GM18520 (cell line): Measurements from ENCODE around the gene PSMD13.
A peak's percentile ranks its signal among the peaks of the same experiment; 100 is the strongest.
"Not testable (repeated sequence)": the region's sequence is repeated elsewhere in the genome, so short reads cannot be mapped to it uniquely, and the experiment has no call there.

Experiments
- ATAC-seq: cut with Tn5 transposase; IDR thresholded peaks from one replicate; pipeline ENCODE4 v1.9.1; 2021; ENCODE audit not compliant: unreplicated experiment

Gene PSMD13

DNA sequence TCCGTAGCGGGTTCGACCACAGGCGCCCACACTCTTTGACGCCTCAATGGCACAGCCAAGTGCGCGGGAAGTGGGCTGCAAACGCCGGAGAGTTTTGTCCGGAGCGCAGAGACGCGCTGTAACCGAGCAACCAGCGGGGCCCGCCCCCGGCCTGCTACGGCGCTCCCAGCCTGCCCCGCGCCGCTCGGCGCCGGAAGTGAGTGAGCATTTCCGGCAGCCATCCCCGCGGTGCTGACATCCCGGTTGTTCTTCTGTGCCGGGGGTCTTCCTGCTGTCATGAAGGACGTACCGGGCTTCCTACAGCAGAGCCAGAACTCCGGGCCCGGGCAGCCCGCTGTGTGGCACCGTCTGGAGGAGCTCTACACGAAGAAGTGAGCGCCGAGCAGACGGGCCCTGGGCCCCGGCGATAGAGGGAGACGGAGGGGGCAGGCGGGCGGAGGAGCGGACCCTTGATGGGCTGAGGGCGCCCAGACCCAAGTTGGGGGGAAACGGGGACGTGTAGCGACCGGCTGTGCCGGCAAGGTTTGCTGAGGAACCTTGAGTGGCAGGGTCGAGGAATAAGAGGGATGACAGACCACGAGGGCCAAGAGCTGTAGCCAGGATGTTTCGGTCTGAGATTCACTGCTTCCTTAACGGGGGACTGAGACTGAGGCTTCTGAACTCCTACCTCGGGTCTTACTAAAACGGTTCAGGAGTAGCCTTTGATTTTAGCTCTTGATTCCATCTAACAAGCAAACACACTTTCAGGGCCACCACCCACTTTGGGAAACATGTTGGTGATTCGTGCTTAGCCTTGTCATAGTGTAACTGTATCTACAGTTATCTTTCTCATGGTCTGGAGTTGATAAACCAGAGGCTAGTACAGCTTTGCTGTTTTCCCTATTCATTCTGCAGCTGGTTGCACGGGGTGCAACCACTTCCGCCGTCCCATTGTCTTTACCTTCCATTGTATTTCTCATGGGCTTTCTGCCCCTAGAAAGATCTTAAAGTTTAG is at the start of gene PSMD13:
PSMD13 (plus strand) TSS at position 203 of the 994 bp plus-strand sequence; CDS start at position 277, 74 bp downstream.
- ATAC-seq = peak; percentile 66

DNA sequence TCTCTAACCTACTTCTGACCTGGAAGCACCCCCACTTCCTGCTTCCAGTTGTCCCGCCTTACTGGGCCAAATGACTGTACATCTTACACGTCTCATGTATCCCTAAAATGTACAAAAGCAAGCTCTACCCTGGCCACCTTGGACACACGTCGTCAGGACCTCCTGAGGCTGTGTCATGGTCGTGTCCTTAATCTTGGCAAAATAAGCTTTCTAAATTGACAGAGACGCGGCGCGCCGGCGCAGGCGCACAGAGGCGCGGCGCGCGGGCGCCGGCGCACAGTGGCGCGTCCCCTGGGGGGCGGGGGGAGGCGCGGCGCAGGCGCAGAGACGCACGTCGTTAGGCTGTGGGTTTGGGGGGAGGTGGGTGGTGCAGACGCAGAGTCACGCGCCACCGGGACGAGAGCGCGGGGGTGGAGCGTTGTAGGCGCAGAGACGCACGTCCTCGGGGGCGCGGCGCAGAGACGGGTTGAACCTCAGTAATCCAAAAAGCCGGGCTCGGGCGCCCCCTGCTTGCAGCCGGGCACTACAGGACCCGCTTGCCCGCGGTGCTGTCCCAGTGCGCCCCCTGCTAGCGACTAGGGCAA is 47.5 kb upstream of the PSMD13 start:
- ATAC-seq = peak; percentile 8

GRCh38 chr11:189843-190311 is 46.9 kb upstream of the PSMD13 start:
- ATAC-seq = peak; percentile 62

- ATAC-seq = not testable (repeated sequence)
Observed at GRCh38 chr11:190546-190945, 46.2 kb upstream of the PSMD13 start.

GRCh38 chr11:191490-192478 is 45.0 kb upstream of the PSMD13 start:
- not testable (repeated sequence) for ATAC-seq

- ATAC-seq = not testable (repeated sequence)
Observed at GRCh38 chr11:192674-193128, 44.1 kb upstream of the PSMD13 start, which contains the start of gene SCGB1C1. Gene SCGB1C1 (plus strand): TSS chr11:193078. CDS start chr11:193100, 22 bp downstream.

DNA sequence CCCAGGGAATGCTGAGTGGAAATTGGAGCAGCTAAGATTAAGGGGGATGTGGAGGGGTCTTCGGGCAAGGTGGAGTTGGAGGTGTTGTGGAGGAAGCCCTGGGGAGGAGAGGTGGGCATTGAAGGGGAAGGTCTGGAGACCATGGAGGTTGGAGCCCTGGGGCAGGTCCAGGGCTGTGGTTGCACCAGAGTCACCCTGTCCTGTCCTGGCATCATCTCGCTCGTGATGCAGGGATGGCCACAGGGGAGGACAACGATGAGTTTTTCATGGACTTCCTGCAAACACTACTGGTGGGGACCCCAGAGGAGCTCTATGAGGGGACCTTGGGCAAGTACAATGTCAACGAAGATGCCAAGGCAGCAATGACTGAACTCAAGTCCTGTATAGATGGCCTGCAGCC is 43.3 kb upstream of the PSMD13 start:
- ATAC-seq = not testable (repeated sequence)

DNA sequence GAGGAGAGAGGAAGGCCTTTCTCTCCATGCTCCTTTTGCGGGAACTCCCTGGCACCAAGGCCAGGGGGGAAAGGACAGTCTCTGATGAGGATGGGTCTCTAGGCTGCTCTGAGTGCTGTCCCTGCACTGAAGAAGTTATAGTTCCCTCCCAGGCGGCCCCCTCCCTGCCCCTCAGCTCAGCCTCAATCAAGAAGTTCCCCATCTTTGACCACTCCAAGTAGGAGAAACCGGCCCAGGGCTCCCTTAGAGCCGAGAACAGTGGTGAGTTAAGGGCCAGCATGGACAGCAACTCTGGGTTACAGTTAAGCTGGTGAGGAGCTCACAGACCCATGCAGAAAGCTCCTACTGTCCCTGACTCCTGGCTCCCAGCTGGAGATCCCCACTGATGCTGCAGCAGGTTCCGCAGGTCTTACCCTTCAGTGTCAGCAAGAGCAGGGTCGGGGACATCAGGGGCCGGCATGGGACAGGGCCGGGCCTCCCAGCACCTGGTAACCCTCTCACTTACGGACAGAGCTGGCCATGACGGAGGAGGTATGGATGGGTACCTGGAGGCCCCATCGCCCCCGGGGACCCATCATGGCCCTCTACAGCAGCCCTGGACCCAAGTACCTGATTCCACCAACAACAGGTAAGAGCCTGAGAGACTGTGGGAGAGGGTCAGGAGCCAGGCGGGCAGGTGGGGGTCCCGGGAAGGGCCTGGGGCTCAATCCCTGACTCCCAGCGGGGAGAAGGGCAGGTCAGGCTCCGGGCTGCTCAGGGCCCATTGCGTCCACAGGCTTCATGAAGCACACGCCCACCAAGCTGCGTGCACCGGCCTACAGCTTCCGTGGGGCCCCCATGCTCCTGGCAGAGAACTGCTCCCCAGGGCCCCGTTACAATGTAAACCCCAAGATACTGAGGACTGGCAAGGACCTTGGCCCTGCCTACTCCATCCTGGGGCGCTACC is 39.7 kb upstream of the PSMD13 start:
- ATAC-seq = no peak

- ATAC-seq = no peak
Observed at GRCh38 chr11:197741-198235, 39.0 kb upstream of the PSMD13 start.

- ATAC-seq = no peak
Observed at GRCh38 chr11:198236-198806, 38.5 kb upstream of the PSMD13 start.

DNA sequence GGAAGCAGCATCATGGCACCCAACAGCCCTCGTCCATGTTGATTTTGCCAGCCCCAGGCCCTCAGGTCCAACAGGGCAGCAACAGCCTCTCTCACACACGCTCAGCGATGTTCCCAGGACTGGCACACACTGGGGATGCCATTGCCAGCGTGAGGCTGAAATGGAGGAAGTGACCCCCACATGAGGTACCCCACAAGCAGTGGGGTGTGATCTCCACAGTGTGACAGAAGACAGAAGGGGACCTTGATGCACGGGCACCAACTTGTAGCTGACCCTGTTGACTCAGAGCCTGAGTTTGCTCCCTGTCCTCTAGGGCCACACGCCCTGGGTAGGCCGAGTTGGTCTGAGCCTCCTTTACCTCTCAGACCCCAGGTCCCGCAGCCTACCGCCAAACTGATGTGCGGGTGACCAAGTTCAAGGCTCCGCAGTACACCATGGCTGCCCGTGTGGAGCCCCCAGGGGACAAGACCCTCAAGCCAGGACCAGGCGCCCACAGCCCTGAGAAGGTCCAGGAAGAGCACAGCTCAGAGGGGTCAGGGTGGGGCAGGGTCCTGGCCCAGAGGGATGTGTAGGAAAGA is 37.7 kb upstream of the PSMD13 start:
- no peak for ATAC-seq

GRCh38 chr11:199782-200181 is 37.0 kb upstream of the PSMD13 start:
- no peak for ATAC-seq

DNA sequence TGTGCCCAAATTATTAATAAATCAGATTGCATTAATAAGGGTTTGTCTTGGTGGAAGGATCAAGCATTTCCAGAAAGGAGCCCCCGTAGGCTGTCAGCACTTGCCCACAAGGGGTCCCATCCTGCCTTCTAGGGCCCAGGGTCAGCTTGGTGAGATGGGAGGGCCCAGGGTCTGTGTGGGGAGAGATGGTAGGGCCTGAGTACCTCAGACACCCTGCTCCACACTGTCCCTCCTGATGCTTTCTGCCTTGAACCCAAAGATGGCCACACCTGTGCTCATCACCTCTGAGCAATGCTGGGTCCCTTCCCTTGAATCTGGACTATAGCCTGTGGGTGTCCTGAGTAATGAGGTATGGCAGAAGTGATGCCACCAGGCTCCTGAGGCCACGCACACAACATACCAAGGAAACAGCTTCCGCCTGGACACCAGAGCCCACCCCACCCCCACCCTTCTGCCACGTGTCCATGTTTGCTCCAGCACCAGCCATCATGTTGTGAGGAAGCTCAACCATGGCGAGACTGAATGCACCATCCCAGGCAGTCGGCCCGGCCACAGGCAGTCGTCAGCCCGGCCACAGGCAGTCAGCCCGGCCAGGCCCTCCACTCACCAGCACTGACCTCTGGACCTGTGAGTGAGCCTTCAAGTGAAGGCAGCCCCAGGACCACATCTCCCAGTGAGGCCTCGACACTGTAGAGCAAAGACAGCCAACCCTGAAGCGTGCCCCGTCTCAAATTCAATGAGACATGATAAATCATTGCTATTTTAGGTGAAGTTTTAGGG is 36.4 kb upstream of the PSMD13 start:
- no peak for ATAC-seq

GRCh38 chr11:201966-202365 is 34.8 kb upstream of the PSMD13 start:
- no peak for ATAC-seq

DNA sequence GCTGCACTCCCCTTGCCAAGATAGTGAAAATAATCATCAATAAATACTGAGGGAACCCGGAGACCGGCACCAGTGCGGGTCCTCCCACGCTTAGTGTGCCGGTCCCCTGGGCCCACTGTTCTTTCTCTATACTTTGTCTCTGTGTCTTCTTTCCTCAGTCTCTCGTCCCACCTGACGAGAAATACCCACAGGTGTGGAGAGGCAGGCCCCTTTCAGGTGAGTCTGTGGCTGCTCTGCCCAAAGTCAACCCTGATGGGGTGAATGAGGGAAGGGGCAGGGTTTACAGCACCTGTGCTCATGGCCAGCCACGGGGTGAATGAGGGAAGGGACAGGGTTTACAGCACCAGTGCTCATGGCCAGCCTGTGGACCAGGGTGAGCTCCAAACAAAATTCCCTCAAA is 34.3 kb upstream of the PSMD13 start:
- no peak for ATAC-seq

GRCh38 chr11:203056-203944 is 33.5 kb upstream of the PSMD13 start:
- no peak for ATAC-seq
